Epithelial cell of esophagus (primary cell): ENCODE measurements around the gene LYSMD3.

Experiments used
- DNase-seq: peaks from one replicate; pipeline ENCODE4 v3.0.0; 2010; ENCODE audit warnings: low read depth
- H3K4me3 ChIP-seq: 2 replicates; pipeline ENCODE4 v1.5.1; 2011; ENCODE audit warnings: mild to moderate bottlenecking, low read length, control low read depth
- TF ChIP-seq, protein P1 (sequence below): IDR thresholded peaks from 2 replicates; pipeline ENCODE4 v1.5.1; 2011; ENCODE audit warnings: low read depth, mild to moderate bottlenecking, low read length, control low read depth, inconsistent platforms; ENCODE audit not compliant: insufficient read depth; ENCODE audit errors: missing control alignments

Gene LYSMD3

GRCh38 chr5:90484540-90484939 lies 44.8 kb downstream of the LYSMD3 start:
- TF ChIP-seq, protein P1, sequence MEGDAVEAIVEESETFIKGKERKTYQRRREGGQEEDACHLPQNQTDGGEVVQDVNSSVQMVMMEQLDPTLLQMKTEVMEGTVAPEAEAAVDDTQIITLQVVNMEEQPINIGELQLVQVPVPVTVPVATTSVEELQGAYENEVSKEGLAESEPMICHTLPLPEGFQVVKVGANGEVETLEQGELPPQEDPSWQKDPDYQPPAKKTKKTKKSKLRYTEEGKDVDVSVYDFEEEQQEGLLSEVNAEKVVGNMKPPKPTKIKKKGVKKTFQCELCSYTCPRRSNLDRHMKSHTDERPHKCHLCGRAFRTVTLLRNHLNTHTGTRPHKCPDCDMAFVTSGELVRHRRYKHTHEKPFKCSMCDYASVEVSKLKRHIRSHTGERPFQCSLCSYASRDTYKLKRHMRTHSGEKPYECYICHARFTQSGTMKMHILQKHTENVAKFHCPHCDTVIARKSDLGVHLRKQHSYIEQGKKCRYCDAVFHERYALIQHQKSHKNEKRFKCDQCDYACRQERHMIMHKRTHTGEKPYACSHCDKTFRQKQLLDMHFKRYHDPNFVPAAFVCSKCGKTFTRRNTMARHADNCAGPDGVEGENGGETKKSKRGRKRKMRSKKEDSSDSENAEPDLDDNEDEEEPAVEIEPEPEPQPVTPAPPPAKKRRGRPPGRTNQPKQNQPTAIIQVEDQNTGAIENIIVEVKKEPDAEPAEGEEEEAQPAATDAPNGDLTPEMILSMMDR: no peak
- no peak for DNase-seq
- H3K4me3 ChIP-seq: no peak overlapping the region

GRCh38 chr5:90483206-90483605 lies 46.2 kb downstream of the LYSMD3 start:
- TF ChIP-seq, protein P1: no peak
- DNase-seq: no peak
- no peak overlapping the region for H3K4me3 ChIP-seq

GRCh38 chr5:90480699-90481098 lies 48.7 kb downstream of the LYSMD3 start:
- TF ChIP-seq, protein P1: no peak
- no peak overlapping the region for H3K4me3 ChIP-seq
- no peak for DNase-seq

GRCh38 chr5:90479611-90480385 lies 49.6 kb downstream of the LYSMD3 start:
- peak; percentile 40 for DNase-seq
- H3K4me3 ChIP-seq: no peak overlapping the region
- TF ChIP-seq, protein P1: no peak

DNA sequence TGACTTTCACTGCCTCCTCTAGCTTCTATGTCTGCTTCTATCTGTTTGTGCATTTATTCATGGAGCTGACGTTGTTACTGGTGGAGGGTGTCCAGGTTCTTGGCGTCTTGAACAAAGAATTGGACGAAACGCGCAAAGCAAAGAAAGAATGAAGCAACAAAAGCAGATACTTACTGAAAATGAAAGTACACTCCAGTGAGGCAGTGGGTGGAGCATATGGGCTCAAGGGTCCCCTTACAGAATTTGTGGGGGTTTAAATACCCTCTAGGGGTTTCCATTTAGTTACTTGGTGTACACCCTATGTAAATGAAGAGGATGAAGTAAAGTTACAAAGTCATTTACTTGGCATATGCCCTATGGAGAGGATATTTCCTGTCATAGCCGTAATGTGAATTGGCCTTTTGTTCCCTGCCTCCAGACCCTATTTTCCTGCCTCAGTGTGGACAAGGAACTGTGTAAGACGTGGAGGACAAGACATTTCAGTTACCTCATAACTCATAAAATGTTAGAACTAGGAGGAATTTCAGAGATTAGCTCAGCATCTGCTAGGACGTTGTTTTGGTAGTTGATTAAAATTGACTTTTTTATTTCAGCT lies 51.7 kb downstream of the LYSMD3 start:
- TF ChIP-seq, protein P1: no peak
- no peak for DNase-seq
- no peak overlapping the region for H3K4me3 ChIP-seq

- TF ChIP-seq, protein P1: no peak
- DNase-seq: no peak
- no peak overlapping the region for H3K4me3 ChIP-seq
These were observed 52.3 kb downstream of the LYSMD3 start for GRCh38 chr5:90477073-90477472.
